ENCODE results near the gene KCTD15.

DNA sequence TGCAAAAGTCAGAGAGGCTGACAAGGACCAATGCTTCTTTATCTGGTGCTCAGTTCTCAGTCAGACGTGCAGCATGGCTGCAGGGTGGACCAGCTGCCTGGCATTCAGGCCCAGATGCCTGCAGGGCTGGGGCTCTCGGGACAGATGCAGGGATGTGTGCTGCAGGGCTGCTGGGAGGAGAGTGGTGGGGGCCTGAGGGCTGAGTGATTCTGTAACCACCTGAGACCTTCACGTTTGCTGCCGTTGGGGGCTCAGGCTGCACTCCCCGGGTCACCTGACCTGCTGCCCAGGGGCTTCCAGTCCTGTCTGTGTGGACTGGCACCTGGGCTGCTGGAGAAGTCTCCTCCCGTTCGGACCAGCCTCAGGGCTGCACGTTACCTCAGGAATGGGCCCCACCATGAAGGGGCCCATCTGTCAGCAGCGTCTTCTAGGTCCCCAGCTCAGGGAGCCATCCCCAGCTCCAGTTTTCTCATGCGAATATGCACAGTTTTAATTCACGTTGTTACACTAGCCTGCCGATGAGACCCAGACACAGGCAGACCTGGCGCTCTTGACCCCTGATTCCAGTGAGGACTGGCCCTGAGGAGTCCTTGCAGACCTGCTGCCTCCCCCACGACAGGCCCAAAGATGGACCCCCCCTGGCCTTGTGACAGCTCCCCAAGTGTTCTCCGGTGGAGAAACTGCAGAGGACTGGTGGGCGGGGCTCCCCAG is 16.9 kb downstream of the KCTD15 start:
- TF ChIP-seq, protein P1, sequence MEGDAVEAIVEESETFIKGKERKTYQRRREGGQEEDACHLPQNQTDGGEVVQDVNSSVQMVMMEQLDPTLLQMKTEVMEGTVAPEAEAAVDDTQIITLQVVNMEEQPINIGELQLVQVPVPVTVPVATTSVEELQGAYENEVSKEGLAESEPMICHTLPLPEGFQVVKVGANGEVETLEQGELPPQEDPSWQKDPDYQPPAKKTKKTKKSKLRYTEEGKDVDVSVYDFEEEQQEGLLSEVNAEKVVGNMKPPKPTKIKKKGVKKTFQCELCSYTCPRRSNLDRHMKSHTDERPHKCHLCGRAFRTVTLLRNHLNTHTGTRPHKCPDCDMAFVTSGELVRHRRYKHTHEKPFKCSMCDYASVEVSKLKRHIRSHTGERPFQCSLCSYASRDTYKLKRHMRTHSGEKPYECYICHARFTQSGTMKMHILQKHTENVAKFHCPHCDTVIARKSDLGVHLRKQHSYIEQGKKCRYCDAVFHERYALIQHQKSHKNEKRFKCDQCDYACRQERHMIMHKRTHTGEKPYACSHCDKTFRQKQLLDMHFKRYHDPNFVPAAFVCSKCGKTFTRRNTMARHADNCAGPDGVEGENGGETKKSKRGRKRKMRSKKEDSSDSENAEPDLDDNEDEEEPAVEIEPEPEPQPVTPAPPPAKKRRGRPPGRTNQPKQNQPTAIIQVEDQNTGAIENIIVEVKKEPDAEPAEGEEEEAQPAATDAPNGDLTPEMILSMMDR (optimal IDR thresholded peaks at IDR 0.05 in 1 of 3, IDR thresholded peaks at IDR 0.05 in 1 of 3, conservative IDR thresholded peaks at IDR 0.05 in 1 of 3; ENCODE audit: extremely low read depth in 1 of 3, insufficient read depth in 2 of 3, low read length in 3 of 3): no peak
- TF ChIP-seq EZH2 (IDR thresholded peaks at IDR 0.05; ENCODE audit: low read length): no peak
